Measurements from ENCODE around the gene HOXC9. TPM values are rescaled to one million over a fixed set of nuclear protein-coding genes. Genes with fewer than 3 reads are reported as not detected.

Gene HOXC9
- total RNA-seq, 1 experiment from 2014 or later = 0.54 TPM

GRCh38 chr12:54036620-54037359 lies 36.8 kb downstream of the HOXC9 start:
- Mint-ChIP-seq H3K27ac (ENCODE audit: unreplicated experiment) (no peak overlapping the region), H3K4me1 (ENCODE audit: low read depth, unreplicated experiment) (peaks cover 14% of the 10 kb centered on the region), H3K27me3 (ENCODE audit: unreplicated experiment) (peaks cover 99% of the 10 kb centered on the region), H3K9me3 (ENCODE audit: low read depth, unreplicated experiment) (no peaks in the 10 kb centered on the region), H3K4me3 (ENCODE audit: low read depth, unreplicated experiment) (no peak overlapping the region), H3K36me3 (ENCODE audit: insufficient read depth, unreplicated experiment) (peaks cover 12% of the 10 kb centered on the region)
- no TSS peak for BruUV-seq (replicated peaks)
- CTCF ChIA-PET = interaction anchor here (0.9 to 1.7 kb wide), 3 partner anchors 16 to 154 kb away, joined by 3 to 4 read pairs (median 4); no protein-coding TSS in a partner anchor
- intact Hi-C loops (cut with micrococcal nuclease; ENCODE audit: unreplicated experiment) = no loop called here
- no peak for TF ChIP-seq CTCF (IDR thresholded peaks at IDR 0.05; ENCODE audit: unreplicated experiment)
- peak; percentile 26 for DNase-seq

GRCh38 chr12:54037360-54038283 lies 37.7 kb downstream of the HOXC9 start:
- H3K27ac Mint-ChIP-seq (ENCODE audit: unreplicated experiment) = no peak overlapping the region
- CTCF ChIA-PET = interaction anchor here (0.6 to 1.1 kb wide), 4 partner anchors 14 to 164 kb away, joined by 3 to 4 read pairs (median 3); no protein-coding TSS in a partner anchor
- no TSS peak for BruUV-seq (replicated peaks)
- DNase-seq = no peak
- intact Hi-C loops (cut with micrococcal nuclease; ENCODE audit: unreplicated experiment) = no loop called here
- peaks cover 99% of the 10 kb centered on the region for H3K27me3 Mint-ChIP-seq (ENCODE audit: unreplicated experiment)
- H3K4me1 Mint-ChIP-seq (ENCODE audit: low read depth, unreplicated experiment) = peaks cover 12% of the 10 kb centered on the region
- H3K36me3 Mint-ChIP-seq (ENCODE audit: insufficient read depth, unreplicated experiment) = peaks cover 11% of the 10 kb centered on the region
- no peak overlapping the region for H3K4me3 Mint-ChIP-seq (ENCODE audit: low read depth, unreplicated experiment)
- H3K9me3 Mint-ChIP-seq (ENCODE audit: low read depth, unreplicated experiment) = no peaks in the 10 kb centered on the region
- TF ChIP-seq CTCF (IDR thresholded peaks at IDR 0.05; ENCODE audit: unreplicated experiment) = no peak

- no peaks in the 10 kb centered on the region for H3K9me3 Mint-ChIP-seq (ENCODE audit: low read depth, unreplicated experiment)
- H3K36me3 Mint-ChIP-seq (ENCODE audit: insufficient read depth, unreplicated experiment) = peaks cover 3% of the 10 kb centered on the region
- no peak overlapping the region for H3K27ac Mint-ChIP-seq (ENCODE audit: unreplicated experiment)
- peaks cover 99% of the 10 kb centered on the region for H3K27me3 Mint-ChIP-seq (ENCODE audit: unreplicated experiment)
- no peak overlapping the region for H3K4me3 Mint-ChIP-seq (ENCODE audit: low read depth, unreplicated experiment)
- BruUV-seq (replicated peaks) = no TSS peak
- peaks cover 5% of the 10 kb centered on the region for H3K4me1 Mint-ChIP-seq (ENCODE audit: low read depth, unreplicated experiment)
- DNase-seq = no peak
- intact Hi-C loops (cut with micrococcal nuclease; ENCODE audit: unreplicated experiment) = no loop called here
- CTCF ChIA-PET = interaction anchor here (0.6 to 1.1 kb wide), 4 partner anchors 14 to 163 kb away, joined by 3 read pairs; partner anchors contain the start of gene HOXC13
- TF ChIP-seq CTCF (IDR thresholded peaks at IDR 0.05; ENCODE audit: unreplicated experiment) = no peak
These were observed 38.4 kb downstream of the HOXC9 start for GRCh38 chr12:54038284-54038870.

GRCh38 chr12:54038871-54039414 lies 39.0 kb downstream of the HOXC9 start:
- Mint-ChIP-seq H3K4me1 (ENCODE audit: low read depth, unreplicated experiment) (no peaks in the 10 kb centered on the region), H3K27ac (ENCODE audit: unreplicated experiment) (no peak overlapping the region), H3K27me3 (ENCODE audit: unreplicated experiment) (peaks cover 99% of the 10 kb centered on the region), H3K9me3 (ENCODE audit: low read depth, unreplicated experiment) (no peaks in the 10 kb centered on the region), H3K4me3 (ENCODE audit: low read depth, unreplicated experiment) (no peak overlapping the region), H3K36me3 (ENCODE audit: insufficient read depth, unreplicated experiment) (no peaks in the 10 kb centered on the region)
- intact Hi-C loops (cut with micrococcal nuclease; ENCODE audit: unreplicated experiment) = no loop called here
- CTCF ChIA-PET = interaction anchor here (0.7 to 1.1 kb wide), 3 partner anchors 100 to 162 kb away, joined by 3 read pairs; partner anchors contain the start of gene HOXC13
- no peak for DNase-seq
- BruUV-seq (replicated peaks) = no TSS peak
- no peak for TF ChIP-seq CTCF (IDR thresholded peaks at IDR 0.05; ENCODE audit: unreplicated experiment)

All from Calu3 (cell line).